Cardiac fibroblast (primary cell): ENCODE measurements around the gene MUC6.
A peak's percentile ranks its signal among the peaks of the same experiment; 100 is the strongest.

Experiments
- DNase-seq, 2 donors: peaks; one replicate each; pipeline versions ENCODE4 v3.0.0 to v3.0.0-alpha.2; 2010; ENCODE audit warnings: low read depth in 2 of 2
- H3K4me3 ChIP-seq, 2 donors: replicated peaks in 1 of 2; 1 replicate in 1 of 2; 2 replicates in 1 of 2; pipeline ENCODE4 v1.5.1; 2011; ENCODE audit warnings: low read depth in 2 of 2, low read length in 2 of 2, mild to moderate bottlenecking in 2 of 2, moderate library complexity in 1 of 2
- TF ChIP-seq, protein P1 (sequence below): IDR thresholded peaks from one replicate; pipeline ENCODE4 v1.5.1; 2011; ENCODE audit warnings: low read depth, mild to moderate bottlenecking, low read length, inconsistent platforms

The MUC6 gene

GRCh38 chr11:1040428-1041148 is 4.1 kb upstream of the MUC6 start:
- TF ChIP-seq, protein P1, sequence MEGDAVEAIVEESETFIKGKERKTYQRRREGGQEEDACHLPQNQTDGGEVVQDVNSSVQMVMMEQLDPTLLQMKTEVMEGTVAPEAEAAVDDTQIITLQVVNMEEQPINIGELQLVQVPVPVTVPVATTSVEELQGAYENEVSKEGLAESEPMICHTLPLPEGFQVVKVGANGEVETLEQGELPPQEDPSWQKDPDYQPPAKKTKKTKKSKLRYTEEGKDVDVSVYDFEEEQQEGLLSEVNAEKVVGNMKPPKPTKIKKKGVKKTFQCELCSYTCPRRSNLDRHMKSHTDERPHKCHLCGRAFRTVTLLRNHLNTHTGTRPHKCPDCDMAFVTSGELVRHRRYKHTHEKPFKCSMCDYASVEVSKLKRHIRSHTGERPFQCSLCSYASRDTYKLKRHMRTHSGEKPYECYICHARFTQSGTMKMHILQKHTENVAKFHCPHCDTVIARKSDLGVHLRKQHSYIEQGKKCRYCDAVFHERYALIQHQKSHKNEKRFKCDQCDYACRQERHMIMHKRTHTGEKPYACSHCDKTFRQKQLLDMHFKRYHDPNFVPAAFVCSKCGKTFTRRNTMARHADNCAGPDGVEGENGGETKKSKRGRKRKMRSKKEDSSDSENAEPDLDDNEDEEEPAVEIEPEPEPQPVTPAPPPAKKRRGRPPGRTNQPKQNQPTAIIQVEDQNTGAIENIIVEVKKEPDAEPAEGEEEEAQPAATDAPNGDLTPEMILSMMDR, result no peak
- DNase-seq, result peak; percentile 36 to 75
- H3K4me3 ChIP-seq, result no peak overlapping the region

DNA sequence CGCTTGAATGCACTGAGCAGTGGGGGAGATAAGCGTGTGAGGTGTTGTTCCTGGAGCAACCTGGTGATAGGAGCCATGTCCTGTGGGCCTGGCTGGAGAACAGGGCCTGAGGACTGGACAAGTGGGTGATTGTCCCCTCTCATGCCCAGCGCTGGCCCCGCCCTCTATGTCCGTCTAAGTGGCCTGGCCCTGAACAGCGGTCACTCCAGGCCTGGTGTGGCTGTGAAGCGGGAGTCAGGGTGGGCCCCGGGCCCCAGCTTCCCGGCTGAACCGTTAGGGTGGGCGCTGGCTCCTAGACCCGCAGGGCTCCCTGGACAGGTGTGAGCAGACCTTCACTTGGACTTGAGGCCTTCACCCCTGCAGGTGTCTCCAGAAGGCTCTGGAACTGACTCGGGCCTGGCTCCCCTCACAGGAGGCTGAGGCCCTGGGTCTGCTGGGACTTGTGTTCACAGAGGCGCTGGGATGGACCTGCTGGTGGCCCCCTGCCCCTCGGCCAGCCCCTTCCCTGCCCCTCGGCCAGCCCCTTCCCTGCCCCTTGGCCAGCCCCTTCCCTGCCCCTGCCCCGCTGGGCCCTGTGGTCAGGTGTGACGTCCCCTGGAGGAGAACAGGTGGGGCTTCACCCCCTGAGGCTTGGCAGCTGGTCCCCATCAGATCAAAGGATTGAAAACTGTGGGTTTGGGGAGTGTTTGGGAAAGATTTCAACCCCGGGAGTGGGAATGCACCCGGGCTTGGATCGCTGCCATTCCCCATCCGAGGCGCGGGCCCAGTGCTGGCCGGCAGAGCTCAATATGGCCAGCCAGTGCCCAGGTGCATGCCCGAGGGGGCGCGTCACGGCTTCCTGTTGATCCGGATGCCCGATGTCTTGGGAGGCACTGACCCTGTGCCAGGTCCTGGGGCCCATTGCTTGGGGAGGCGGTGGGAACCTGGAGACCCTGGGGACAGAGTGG is 3.2 kb upstream of the MUC6 start:
- TF ChIP-seq, protein P1, result no peak
- H3K4me3 ChIP-seq, result no peak overlapping the region
- DNase-seq, result peak in 1 of 2 donors; percentile 40

GRCh38 chr11:1038921-1039320 is 2.4 kb upstream of the MUC6 start:
- no peak overlapping the region for H3K4me3 ChIP-seq
- no peak for DNase-seq
- TF ChIP-seq, protein P1, result no peak

- DNase-seq, result no peak
- TF ChIP-seq, protein P1, result no peak
- H3K4me3 ChIP-seq, result no peak overlapping the region
Observed at GRCh38 chr11:1038361-1038760, 1.8 kb upstream of the MUC6 start.

GRCh38 chr11:1037506-1038055 is 1.1 kb upstream of the MUC6 start:
- TF ChIP-seq, protein P1, result no peak
- no peak for DNase-seq

DNA sequence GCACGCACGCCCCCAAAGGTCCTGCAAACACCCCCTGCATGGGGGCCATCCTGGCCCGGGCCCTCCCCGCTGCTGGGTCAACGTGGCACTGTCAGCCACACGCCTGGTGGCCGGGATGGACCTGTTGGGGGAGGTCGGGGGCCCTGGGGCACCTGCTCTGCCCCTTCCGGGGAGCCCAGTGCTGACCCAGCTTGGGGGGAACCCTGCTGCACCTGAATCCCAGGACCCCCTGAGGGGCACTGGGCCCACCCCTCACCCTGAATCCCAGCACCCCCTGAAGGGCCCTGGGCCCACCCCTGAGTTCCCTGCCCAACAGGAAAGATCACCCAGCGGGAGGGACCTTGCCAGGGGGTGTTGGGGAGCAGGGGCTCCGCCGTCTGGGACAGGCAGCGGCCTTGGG is 413 bp upstream of the MUC6 start:
- TF ChIP-seq, protein P1, result no peak
- H3K4me3 ChIP-seq, result no peak overlapping the region
- DNase-seq, result no peak

More at GRCh38 chr11:1037506-1038055, 1.1 kb upstream of the MUC6 start:
- H3K4me3 ChIP-seq, result no peak overlapping the region
